ENCODE measurements around the gene SERPINB2.

SERPINB2 gene

DNA sequence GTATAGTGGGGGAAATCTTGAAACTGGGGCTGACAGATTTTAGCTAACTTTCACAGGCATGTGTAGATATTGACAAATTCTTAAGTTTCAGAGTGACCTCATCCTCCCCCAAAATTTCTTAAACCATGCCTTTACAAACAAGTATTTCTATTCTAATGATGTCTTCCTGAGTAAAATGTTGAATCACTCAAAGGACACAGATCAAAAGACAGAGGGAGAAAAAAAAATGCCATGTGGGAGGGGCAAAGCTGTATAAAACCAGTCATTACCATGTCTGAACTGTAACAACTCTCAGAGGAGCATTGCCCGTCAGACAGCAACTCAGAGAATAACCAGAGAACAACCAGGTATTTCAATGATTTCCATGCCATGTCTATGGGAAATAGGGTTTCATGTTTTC is at the start of gene SERPINB2:
SERPINB2 (plus strand) TSS at position 282 of the 400 bp plus-strand sequence. CDS start 3,740 bp downstream, outside the sequence.
- no peak for FAIRE-seq

GRCh38 chr18:63843008-63843407 is 44.5 kb upstream of the SERPINB2 start:
- no peak for FAIRE-seq

DNA sequence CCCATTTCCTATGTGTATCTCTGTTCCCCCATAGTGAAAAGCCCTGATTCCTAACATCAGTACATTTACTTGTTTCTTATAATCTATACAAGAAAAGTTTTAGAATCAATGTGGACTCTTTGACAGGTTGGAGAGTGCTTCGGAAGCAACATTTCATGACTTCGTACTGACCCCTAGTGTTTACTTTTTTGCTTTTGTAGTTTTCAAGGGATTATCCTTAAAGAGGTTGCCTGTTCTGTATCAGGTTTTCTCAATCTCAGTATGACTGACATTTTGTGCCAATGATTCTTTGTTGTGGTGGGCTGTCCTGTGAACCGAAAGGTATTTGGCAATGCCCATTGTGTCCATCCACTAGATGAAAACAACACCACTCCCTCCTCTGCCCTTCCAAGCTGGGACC is 43.3 kb upstream of the SERPINB2 start:
- FAIRE-seq, result no peak

- peak; percentile 40 for FAIRE-seq
These were observed 39.3 kb upstream of the SERPINB2 start for GRCh38 chr18:63848159-63848558.

DNA sequence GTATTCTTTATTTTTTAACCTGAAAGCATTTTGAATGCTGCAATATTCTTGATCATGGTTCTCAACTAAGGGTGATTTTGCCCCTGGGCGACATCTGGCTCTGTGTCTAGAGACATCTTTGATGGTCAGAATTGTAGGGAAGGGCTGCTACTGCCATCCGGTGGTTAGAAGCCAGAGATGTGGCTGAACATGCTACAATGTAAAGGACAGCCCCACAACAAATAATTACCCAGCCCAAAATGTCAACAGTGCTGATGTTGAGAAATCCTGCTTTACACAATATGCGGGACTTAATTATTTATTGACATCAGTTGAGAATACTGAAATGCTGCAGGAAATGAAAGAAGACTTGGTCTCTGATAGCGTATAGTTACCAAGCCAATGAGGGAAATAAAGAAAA is 37.5 kb upstream of the SERPINB2 start:
- no peak for FAIRE-seq

DNA sequence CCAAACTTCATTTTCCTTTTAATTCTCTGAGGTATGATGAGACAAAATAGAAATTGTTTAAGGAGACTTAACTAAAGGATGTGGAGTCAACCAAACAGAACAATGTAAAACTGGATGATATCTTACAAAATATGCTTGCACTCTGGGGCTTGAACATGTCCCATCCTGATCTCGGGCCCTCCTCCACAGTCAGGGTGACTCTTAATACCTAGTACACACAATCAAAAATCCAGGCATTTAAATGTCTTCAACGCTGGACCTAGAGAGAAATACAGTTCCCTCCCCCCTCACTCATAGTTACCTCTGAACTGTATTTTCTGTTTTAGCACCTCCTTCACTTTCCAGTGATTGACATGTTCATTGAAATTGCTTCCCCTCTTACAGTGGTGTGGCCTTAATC is 36.9 kb upstream of the SERPINB2 start:
- no peak for FAIRE-seq

DNA sequence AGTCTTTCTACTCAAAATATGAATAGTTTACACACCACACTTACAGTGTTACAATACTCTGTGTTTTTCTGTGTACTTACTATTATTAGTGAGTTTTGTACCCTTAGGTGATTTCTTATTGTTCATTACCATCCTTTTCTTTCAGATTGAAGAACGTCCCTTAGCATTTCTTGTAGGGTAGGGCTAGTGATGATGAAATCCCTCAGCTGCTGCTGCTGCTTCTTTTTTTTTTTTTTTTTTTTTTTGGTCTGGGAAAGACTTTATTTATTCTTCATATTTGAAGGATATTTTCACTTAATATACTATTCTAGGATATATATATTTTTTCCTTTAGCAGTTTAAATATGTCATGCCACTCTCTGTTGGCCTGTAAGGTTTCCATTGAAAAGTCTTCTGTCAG is 29.0 kb upstream of the SERPINB2 start:
- FAIRE-seq, result no peak

GRCh38 chr18:63859781-63860475 is 27.6 kb upstream of the SERPINB2 start:
- FAIRE-seq, result no peak

- no peak for FAIRE-seq
These were observed 27.0 kb upstream of the SERPINB2 start for GRCh38 chr18:63860531-63860930.

DNA sequence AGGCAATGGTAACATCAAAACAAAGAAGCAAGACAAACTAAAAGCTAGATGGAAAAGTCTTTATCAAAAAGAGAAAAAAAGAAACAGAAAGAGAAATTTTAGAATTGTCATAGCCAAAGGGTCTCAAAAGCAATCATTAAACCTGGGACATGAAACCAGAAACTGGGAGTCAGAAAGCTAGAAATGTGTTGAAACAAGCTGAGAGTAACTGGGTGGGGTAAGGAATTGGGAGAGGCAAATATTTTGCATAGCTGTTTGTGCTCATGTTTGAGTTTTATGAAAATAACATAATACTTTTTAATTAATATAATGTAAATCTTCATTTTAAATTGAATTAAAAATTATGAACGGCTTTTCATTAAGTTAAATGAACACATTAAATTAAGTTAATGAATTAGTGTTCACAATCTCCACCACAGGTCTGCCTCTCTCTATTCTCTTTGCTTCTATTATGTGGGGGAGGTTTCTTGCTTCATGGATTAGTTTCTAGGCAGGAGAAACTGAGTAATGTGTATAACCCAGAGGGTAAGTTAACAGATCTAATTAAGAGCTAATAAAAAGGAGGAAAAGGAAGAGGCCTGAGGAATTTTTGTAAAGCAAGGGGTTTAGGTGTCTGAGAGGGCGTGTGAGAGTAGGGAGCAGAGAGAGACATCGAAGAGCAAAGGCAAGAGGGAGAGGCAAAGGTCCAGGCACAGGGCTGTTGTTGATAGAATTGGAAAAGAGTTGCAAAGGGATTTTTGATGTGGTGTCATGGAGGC is 20.0 kb upstream of the SERPINB2 start:
- FAIRE-seq, result no peak

DNA sequence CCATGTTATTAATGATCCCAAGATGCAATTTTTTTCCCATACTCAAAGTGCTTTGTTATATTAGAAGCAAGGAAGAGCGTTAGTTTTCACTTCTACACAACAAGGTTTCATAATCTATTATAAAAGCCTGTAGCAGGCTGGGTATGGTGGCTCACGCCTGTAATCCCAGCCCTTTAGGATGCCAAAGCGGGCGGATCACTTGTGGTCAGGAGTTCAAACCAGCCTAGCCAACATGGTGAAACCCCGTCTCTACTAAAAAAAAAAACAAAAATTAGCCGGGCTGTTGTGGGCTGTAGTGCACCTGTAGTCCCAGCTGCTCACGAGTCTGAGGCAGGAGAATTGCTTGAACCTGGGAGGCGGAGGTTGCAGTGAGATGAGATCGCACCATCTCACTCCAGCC is 19.0 kb upstream of the SERPINB2 start:
- no peak for FAIRE-seq

DNA sequence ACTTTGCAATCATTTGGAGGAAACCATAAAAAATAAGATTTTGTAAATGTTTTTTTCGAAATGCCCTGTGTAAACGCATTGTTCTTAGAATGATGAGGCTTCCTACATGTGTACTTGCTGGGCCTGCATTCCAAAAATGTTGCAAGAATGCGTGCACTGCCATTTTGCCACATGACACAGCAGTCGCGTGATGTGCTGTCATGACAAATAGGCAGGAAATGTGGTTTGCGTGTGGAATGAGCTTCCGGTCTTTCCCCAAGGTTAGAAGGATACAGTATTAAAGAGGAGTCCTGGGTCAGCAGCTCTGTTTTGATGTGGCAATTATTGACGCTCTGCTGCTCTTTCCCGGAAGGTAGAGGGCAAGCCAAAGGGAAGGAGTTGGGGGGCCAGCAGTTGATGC is 18.1 kb upstream of the SERPINB2 start:
- no peak for FAIRE-seq

DNA sequence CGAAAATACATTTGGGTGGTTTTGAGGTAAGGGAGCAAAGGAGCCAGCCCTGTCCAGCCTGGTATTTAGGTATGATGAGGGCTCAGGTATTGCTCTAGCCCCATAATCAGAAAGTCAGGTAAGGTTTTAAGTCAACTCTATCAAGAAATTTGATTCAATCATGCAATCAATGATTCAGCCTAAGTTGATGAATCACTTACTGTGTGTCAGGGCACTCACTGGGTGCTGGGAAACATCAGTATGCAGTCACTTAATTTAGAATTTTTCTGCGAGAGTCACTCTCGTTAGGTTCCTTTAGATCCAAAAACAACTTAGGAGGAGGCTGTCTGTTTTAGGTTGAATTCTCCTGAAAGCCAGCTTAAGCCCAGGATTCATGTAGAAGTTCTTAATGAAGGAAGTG is 17.7 kb upstream of the SERPINB2 start:
- no peak for FAIRE-seq

DNA sequence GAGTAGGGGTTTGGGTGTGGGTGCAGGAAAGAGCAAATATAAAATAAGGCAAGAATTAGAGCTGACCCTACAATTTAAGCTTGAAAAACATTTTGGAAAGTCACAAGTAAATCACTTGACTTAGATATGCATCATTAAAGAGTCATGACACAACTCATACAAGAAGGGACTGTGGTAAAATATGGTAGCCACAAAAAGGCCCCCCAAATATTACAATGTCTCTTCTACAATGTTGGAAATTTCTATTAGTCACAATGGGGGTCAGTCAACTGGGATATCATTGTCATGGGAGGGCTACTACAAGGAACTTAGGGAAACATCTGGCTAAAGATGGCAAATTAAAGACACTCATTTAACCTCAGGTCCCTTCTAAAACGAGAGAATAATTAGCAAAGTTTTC is 15.7 kb upstream of the SERPINB2 start:
- no peak for FAIRE-seq

DNA sequence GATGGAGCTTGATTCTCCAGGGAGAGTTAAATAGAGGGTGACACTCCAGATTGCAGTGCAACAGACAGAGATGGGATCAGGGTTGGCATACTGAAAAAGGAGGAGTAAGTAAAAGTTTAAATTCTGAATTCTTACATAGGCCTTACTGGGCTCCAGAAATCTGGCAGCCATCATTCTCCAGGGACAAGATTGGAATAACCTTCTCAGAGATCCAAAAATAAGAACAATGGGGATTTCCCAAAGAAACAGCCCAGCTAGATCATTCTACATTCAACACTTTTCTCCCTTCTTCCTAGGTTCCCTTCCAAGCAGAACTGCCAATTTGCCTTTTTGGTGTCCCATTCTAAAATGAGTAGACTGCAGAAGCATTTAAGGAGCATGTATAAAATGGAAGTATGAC is 14.9 kb upstream of the SERPINB2 start:
- no peak for FAIRE-seq

GRCh38 chr18:63878343-63878742 is 9.2 kb upstream of the SERPINB2 start:
- no peak for FAIRE-seq

DNA sequence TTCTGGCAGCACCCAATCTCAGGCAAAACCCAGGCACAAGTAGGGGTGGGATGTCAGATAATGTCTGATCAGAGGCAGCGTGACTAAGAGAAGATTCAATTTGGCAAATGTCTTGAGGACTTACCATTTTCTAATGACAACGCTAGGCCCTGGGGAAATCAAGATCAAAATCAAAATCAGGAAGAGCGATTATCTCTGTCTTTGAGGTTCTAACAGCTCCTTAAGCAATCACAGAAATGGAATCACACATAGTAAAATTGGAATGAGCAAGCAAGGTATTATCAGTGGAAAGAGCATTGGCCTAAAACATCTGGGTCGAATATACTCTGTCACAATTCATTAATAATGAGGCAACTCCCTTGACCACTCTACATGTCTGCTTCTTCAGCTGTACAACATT is 8.6 kb upstream of the SERPINB2 start:
- no peak for FAIRE-seq

- no peak for FAIRE-seq
These were observed 7.8 kb upstream of the SERPINB2 start for GRCh38 chr18:63879709-63880108.

DNA sequence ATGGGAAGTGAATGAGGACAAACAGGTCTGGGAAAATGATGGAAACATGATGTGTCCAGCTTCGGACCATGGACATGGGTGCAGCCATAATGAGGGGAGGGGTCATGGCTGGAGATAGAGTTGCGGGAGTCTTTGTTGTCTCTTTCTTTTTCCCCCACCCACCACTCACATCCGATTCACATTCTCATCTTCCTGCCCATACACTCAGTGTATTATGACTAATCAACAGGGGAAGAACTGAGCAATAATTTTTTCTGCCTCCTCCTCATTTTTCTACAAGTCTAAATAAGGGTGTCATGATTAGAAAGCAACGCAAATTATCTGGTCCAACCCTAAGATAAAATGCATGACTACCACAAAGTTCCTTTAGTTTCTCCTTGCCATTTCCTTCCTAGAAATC is 5.7 kb upstream of the SERPINB2 start:
- no peak for FAIRE-seq

DNA sequence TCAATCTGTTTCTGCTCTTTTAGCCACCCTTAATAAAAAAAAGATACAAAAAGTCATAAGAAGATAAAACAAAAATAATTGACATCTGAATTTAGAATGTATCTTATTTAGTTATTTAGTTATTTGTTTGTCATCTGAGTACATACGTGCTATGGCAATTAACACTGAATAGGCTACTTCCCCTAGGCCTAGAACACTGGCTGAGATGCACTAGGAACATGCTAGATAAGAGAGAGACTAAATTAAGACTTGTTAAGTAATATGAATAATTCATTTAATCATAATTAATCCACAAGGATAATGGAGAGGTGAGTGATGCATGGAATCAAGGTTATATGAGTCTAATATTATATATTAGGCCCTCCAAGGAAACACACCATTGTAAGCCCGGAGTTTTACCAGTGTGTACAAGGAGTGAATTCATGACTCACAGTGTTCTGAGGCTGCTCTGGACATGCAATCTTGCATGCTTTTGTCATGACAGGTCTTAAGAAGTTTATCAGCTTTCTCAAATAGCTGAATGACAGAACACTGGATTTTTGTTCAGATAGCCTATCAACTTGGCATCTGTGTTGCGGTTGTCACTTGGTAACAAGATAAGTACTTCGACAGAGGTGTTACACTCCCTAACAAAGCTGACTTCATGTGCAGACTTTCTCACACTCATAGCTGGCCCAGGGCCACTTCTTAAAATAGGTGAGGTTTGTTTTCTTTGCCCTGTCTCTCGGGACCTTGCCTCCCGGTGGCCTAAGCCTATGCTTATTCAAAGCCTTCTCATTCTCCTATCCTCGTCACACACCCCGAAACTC is 5.0 kb upstream of the SERPINB2 start:
- FAIRE-seq, result no peak

DNA sequence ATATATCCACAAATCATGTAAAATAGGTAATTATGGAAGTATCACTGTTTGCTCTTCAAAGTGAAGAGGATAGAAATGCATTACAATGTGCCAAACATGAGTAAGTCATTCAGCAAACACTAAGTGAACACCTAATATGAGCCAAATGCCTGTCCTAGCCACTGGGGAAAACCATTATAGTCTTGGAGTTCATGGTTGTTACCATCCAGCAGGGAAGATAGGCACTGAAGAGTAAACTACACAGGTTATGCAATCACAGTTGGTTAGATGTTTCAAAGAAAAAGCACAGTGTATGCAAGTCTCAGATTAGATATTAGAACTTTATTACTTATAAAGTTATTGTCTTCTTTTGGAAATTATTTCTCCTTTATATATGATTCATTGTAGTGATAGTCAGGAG is 3.9 kb upstream of the SERPINB2 start:
- FAIRE-seq, result no peak

DNA sequence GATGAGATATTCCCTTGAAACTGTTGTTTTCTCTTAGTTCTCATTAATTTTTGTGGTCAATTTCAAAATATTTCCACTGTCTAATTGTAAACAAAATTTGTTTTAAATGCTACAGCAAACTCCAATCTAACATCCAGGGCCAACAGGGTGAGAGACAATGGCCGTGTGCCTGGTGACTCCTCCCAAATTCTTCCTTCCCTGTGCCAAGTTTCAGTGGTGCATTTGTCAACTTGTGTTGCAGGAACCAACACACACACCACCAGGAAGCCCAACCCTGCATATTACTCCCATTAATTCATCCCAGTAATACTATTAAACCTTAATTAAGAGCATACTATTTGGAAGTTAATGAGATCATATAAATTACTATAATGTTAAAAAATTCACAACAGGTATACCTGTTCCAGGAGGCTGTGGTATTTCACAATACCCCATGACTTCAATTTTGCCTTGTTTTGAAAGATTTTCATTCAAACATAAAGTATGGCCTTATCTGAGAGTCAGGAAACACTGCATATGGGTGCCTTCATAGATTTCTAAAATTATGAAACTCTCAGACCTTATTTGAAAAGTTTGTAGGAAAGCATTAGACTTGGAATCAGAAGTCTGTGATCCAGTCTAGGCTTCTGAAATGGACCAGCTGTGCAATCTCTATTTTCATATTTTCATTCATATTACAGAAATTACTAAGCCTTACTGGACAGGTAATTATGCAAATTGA is 1.1 kb downstream of the SERPINB2 start:
- no peak for FAIRE-seq

DNA sequence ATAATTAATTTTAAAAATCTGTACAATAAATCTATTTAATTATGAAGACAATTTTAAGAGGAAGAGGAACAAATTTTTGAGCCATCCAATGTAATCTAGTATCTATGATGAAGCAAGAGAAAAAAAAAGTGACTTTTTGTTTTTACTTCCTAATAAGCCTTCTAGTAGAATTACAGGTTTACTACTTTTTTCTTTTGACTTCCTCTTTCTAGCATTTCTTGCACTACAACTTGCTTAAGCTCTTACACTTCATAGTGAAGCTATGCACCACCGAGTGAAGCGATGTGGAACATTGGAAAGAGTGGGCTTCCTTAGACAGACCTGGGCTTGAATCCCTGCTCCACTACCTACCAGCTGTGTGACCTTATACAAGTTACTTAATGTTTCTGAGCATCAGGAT is 2.1 kb downstream of the SERPINB2 start:
- FAIRE-seq, result no peak

All from TTC549 (cell line).